ENCODE results near the gene TAF11L12. TPM values are rescaled to one million over a fixed set of nuclear protein-coding genes. Genes with fewer than 3 reads are reported as not detected.
"Not testable (repeated sequence)": the region's sequence is repeated elsewhere in the genome, so short reads cannot be mapped to it uniquely, and the experiment has no call there.

Gene TAF11L12
- total RNA-seq, result not detected
- polyA plus RNA-seq, result not detected
- 0 reads per million in 6 experiments for total RNA-seq

DNA sequence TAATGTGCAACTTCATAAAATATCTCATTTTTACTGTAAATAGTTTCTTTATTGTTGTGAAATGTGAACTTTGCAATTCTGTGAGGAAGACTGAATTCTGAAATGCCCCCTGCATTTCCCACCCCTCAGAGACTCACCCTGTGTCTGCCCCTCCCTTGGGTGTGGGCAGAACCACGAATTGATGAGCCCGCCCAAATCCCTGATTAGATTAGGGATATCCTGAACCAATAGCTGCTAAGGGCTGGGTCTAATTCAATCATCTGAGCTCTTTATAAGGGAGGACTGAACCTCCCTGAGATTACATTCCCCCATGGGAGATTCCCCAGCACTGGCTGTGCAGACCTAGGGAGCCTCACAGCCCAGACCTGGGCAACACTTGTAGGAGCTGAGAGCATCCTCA is at the start of gene TAF11L12:
Gene TAF11L12, plus strand, starts transcription at position 301 of the 400 bp plus-strand sequence.
- DNase-seq, H3K4me3 Mint-ChIP-seq, H3K4me1 Mint-ChIP-seq, ATAC-seq, H3K27me3 Mint-ChIP-seq, POLR2A ChIA-PET, H3K27ac Mint-ChIP-seq, H3K36me3 Mint-ChIP-seq: not testable (repeated sequence)
- peaks cover 0 to 17% (median 5%) of the 10 kb centered on the region in 9 donors for H3K9me3 Mint-ChIP-seq

DNA sequence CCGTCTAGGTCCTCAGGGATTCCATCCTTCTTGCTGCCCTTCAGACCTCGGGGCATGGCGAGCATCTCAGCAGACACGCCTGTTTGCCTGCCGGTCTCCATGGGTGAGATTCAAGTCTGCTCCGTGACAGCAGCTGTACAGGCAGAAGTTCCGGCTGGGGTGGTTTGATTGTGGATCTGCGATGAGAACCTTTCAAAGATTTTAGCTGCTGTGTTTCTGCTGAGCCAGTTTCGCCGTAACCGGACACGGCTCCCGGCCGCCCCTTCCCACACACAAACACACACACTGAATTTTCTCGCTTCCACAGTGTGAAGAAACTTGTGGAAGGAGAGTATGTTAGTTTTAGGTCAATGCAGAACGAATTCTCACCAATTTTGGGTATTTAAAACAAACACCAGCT is 24.5 kb upstream of the TAF11L12 start, which contains the start of gene TAF11L7:
Gene TAF11L7, minus strand, starts transcription at position 101 of the 400 bp plus-strand sequence.
- H3K4me1 Mint-ChIP-seq, H3K4me3 Mint-ChIP-seq, ATAC-seq, H3K27me3 Mint-ChIP-seq, H3K27ac Mint-ChIP-seq, DNase-seq, POLR2A ChIA-PET, H3K36me3 Mint-ChIP-seq, H3K9me3 Mint-ChIP-seq: not testable (repeated sequence)

DNA sequence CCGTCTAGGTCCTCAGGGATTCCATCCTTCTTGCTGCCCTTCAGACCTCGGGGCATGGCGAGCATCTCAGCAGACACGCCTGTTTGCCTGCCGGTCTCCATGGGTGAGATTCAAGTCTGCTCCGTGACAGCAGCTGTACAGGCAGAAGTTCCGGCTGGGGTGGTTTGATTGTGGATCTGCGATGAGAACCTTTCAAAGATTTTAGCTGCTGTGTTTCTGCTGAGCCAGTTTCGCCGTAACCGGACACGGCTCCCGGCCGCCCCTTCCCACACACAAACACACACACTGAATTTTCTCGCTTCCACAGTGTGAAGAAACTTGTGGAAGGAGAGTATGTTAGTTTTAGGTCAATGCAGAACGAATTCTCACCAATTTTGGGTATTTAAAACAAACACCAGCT is 19.3 kb upstream of the TAF11L12 start, which contains the start of gene TAF11L8:
Gene TAF11L8, minus strand, starts transcription at position 101 of the 400 bp plus-strand sequence.
- ATAC-seq, H3K4me1 Mint-ChIP-seq, H3K27me3 Mint-ChIP-seq, H3K27ac Mint-ChIP-seq, H3K36me3 Mint-ChIP-seq, H3K4me3 Mint-ChIP-seq, POLR2A ChIA-PET, DNase-seq, H3K9me3 Mint-ChIP-seq: not testable (repeated sequence)

DNA sequence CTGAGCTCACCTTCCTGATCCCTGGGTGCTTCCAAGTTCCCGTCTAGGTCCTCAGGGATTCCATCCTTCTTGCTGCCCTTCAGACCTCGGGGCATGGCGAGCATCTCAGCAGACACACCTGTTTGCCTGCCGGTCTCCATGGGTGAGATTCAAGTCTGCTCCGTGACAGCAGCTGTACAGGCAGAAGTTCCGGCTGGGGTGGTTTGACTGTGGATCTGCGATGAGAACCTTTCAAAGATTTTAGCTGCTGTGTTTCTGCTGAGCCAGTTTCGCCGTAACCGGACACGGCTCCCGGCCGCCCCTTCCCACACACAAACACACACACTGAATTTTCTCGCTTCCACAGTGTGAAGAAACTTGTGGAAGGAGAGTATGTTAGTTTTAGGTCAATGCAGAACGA is 15.9 kb upstream of the TAF11L12 start, which contains the start of gene TAF11L9:
Gene TAF11L9, minus strand, starts transcription at position 140 of the 400 bp plus-strand sequence.
- POLR2A ChIA-PET, H3K36me3 Mint-ChIP-seq, H3K27ac Mint-ChIP-seq, H3K4me3 Mint-ChIP-seq, H3K9me3 Mint-ChIP-seq, H3K27me3 Mint-ChIP-seq, DNase-seq, ATAC-seq, H3K4me1 Mint-ChIP-seq: not testable (repeated sequence)

DNA sequence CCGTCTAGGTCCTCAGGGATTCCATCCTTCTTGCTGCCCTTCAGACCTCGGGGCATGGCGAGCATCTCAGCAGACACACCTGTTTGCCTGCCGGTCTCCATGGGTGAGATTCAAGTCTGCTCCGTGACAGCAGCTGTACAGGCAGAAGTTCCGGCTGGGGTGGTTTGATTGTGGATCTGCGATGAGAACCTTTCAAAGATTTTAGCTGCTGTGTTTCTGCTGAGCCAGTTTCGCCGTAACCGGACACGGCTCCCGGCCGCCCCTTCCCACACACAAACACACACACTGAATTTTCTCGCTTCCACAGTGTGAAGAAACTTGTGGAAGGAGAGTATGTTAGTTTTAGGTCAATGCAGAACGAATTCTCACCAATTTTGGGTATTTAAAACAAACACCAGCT is 12.5 kb upstream of the TAF11L12 start, which contains the start of gene TAF11L10:
Gene TAF11L10, minus strand, starts transcription at position 101 of the 400 bp plus-strand sequence.
- H3K4me1 Mint-ChIP-seq, DNase-seq, H3K4me3 Mint-ChIP-seq, ATAC-seq, POLR2A ChIA-PET, H3K36me3 Mint-ChIP-seq, H3K9me3 Mint-ChIP-seq, H3K27me3 Mint-ChIP-seq, H3K27ac Mint-ChIP-seq: not testable (repeated sequence)

DNA sequence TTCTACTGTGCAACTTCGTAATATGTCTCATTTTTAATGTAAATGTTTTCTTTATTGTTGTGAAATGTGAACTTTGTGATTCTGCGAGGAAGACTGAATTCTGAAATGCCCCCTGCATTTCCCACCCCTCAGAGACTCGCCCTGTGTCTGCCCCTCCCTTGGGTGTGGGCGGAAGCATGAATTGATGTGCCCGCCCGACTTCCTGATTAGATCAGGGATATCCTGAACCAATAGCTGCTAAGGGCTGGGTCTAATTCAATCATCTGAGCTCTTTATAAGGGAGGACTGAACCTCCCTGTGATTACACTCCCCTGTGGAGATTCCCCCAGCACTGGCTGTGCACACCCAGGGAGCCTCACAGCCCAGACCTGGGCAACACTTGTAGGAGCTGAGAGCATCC is 6.3 kb upstream of the TAF11L12 start, which contains the start of gene TAF11L11:
Gene TAF11L11, plus strand, starts transcription at position 304 of the 400 bp plus-strand sequence.
- H3K27ac Mint-ChIP-seq, H3K27me3 Mint-ChIP-seq, H3K36me3 Mint-ChIP-seq, ATAC-seq, POLR2A ChIA-PET, H3K4me3 Mint-ChIP-seq, H3K4me1 Mint-ChIP-seq, DNase-seq: not testable (repeated sequence)
- peaks cover 0 to 18% (median 5%) of the 10 kb centered on the region in 9 donors for H3K9me3 Mint-ChIP-seq

DNA sequence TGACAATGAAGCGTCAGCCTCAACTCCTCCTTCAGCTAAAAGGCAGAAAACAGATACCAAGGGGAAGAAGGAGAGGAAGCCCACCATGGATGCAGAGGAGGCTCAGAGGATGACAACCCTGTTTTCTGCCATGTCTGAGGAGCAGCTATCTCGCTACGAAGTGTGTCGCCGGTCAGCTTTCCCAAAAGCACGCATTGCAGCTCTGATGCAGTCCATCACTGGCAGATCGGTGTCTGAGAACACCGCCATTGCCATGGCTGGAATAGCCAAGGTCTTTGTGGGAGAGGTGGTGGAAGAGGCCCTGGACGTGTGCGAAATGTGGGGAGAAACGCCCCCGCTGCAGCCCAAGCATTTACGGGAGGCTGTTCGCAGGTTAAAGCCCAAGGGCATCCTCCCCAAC is 5.2 kb upstream of the TAF11L12 start:
- Mint-ChIP-seq H3K4me3 (no peak overlapping the region), H3K9me3 (peaks cover 0 to 18% (median 5%) of the 10 kb centered on the region in 9 donors), H3K36me3 (no peaks in the 10 kb centered on the region), H3K27me3 (no peaks in the 10 kb centered on the region), H3K27ac (no peak overlapping the region), H3K4me1 (no peaks in the 10 kb centered on the region)
- POLR2A ChIA-PET, result no interaction called here
- no peak for ATAC-seq
- DNase-seq, result no peak

DNA sequence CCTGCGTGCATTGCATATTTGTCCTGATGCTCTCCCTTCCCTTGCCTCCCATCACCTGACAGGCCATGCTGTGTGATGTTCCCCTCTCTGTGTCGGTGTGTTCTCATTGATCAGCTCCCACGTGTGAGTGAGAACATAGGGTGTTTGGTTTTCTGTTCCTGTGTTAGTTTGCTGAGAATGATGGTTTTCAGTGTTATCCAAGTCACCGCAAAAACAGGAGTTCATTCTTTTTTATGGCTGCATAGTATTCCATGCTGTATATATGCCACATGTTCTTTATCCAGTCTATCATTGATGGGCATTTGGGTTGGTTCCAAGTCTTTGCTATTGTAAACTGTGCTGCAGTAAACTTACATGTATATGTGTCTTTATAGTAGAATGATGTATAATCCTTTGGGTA is 2.7 kb upstream of the TAF11L12 start:
- H3K4me3 Mint-ChIP-seq, H3K27ac Mint-ChIP-seq, POLR2A ChIA-PET, ATAC-seq, H3K27me3 Mint-ChIP-seq, H3K36me3 Mint-ChIP-seq, H3K4me1 Mint-ChIP-seq, DNase-seq: not testable (repeated sequence)
- peaks cover 0 to 18% (median 5%) of the 10 kb centered on the region in 9 donors for H3K9me3 Mint-ChIP-seq

DNA sequence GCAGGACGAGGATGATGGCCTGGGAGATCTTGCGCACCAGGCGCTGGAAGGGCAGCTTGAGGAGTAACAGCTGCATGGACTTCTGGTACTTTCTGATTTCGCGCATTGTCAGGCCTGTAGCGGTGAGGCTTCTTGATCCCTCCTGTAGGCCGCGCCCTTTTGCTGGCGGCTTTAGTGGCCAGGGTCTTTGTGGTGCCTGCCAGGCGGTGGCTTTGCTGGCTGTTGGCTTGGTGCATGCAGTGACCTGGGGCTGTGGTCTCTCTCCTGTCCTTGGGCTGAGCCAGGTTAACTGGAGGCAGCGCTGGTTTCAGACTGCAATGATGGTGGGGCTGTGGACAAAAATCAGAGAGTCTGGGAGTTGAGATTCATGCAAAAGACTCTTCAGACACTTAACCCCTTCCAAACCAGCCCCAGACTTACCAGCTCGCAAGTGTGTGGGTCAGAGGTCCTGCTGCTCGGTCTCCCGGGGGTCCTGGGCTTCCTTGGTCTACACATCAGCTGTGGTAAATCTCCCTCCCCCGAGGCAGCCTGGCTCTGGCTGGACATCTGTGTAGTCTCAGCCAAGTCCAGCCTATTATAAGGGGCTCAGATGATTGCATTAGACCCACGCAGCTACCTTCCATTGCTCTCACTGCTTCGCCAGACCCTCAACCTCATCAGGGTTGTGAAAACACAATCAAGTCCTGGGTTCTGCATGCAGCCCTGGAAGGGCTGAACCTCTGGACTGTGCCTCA is 4.8 kb downstream of the TAF11L12 start:
- no peak for ATAC-seq
- POLR2A ChIA-PET, result no interaction called here
- Mint-ChIP-seq H3K9me3 (peaks cover 0 to 16% (median 6%) of the 10 kb centered on the region in 9 donors), H3K27ac (no peak overlapping the region), H3K36me3 (no peaks in the 10 kb centered on the region), H3K4me1 (no peaks in the 10 kb centered on the region), H3K27me3 (no peaks in the 10 kb centered on the region), H3K4me3 (no peak overlapping the region)
- no peak for DNase-seq

DNA sequence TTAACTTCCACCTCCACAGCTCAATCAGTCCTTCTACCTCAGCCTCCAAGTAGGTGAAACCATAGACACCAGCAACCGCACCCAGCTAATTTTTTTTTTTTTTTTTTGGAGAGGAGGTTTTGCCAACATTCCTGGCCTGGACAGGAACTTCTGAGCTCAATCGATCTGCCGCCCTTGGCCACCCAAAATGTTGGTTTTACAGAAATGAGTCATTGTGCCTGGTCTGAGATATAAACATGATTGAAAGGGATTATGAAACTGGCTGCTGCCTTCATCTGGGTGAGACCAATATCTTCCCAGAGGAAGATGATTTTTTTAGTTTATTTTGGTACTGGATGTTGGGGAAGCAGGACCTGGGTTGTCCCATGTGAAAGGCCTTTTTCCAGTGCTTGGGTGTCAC is 9.2 kb downstream of the TAF11L12 start:
- no peak overlapping the region for H3K4me3 Mint-ChIP-seq

DNA sequence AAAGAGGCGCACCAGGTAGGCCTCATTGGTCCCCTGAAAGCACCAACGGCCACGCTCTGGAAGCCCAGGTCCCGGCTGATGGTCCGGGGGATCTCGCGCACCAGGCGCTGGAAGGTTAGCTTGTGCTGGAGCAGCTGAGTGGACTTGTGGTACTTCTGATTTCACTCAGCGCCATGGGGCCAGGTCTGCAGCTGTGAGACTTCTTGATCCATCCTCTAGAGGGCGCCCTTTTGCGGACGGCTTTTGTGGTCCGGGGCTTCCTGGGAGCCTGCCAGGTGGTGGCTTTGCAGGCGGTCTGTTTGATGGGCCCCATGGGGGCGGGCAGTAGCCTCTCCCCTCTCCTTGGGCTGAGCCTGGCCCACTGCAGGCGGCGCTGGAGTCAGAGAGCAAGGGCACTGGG is 10.4 kb downstream of the TAF11L12 start:
- POLR2A ChIA-PET, result no interaction called here
- no peak for DNase-seq
- Mint-ChIP-seq H3K27me3 (peaks cover 0 to 2% (median 0%) of the 10 kb centered on the region in 5 donors), H3K4me3 (no peak overlapping the region), H3K27ac (no peak overlapping the region), H3K9me3 (peaks cover 0 to 22% (median 8%) of the 10 kb centered on the region in 9 donors), H3K4me1 (no peaks in the 10 kb centered on the region), H3K36me3 (no peaks in the 10 kb centered on the region)
- no peak for ATAC-seq

More for the DNA sequence above, 9.2 kb downstream of the TAF11L12 start:
- no peak for DNase-seq
- ATAC-seq, result no peak
- peaks cover 0 to 22% (median 11%) of the 10 kb centered on the region in 9 donors for H3K9me3 Mint-ChIP-seq
- no peaks in the 10 kb centered on the region for H3K36me3 Mint-ChIP-seq
- no peaks in the 10 kb centered on the region for H3K4me1 Mint-ChIP-seq
- H3K27ac Mint-ChIP-seq, result no peak overlapping the region
- H3K27me3 Mint-ChIP-seq, result peaks cover 0 to 2% (median 0%) of the 10 kb centered on the region in 5 donors
- POLR2A ChIA-PET, result no interaction called here

DNA sequence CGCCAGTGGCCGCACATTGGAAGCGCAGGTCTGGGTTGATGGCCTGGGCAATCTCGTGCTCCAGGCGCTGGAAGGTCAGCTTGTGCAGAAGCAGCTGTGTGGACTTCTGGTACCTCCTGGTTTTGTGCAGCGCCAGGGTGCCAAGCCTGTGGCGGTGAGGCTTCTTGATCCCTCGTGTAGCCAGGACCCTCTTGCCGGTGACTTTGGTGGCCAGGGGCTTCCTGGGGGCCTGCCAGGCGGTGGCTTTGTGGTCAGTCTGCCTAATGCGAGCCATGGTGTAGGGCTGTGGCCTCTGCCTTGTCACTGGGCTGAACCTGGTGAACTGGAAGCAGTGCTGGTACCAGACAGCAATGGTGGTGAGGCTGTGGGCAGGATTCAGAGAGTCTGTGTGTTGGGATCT is 15.5 kb downstream of the TAF11L12 start:
- peaks cover 0 to 4% (median 0%) of the 10 kb centered on the region in 3 donors for H3K36me3 Mint-ChIP-seq
- H3K27ac Mint-ChIP-seq, result no peak overlapping the region
- ATAC-seq (no peak), DNase-seq (no peak)
- POLR2A ChIA-PET, result no interaction called here
- no peak overlapping the region for H3K4me3 Mint-ChIP-seq
- peaks cover 0 to 2% (median 0%) of the 10 kb centered on the region in 5 donors for H3K27me3 Mint-ChIP-seq
- H3K9me3 Mint-ChIP-seq, result peaks cover 0 to 18% (median 6%) of the 10 kb centered on the region in 9 donors
- H3K4me1 Mint-ChIP-seq, result no peaks in the 10 kb centered on the region

DNA sequence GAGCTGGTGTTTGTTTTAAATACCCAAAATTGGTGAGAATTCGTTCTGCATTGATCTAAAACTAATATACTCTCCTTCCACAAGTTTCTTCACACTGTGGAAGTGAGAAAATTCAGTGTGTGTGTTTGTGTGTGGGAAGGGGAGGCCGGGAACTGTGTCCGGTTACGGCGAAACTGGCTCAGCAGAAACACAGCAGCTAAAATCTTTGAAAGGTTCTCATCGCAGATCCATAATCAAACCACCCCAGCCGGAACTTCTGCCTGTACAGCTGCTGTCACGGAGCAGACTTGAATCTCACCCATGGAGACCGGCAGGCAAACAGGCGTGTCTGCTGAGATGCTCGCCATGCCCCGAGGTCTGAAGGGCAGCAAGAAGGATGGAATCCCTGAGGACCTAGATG is 21.6 kb downstream of the TAF11L12 start, which contains the start of gene TAF11L13:
Gene TAF11L13, plus strand, starts transcription at position 301 of the 400 bp plus-strand sequence.
- ATAC-seq, POLR2A ChIA-PET, H3K27me3 Mint-ChIP-seq, DNase-seq, H3K4me1 Mint-ChIP-seq, H3K36me3 Mint-ChIP-seq, H3K27ac Mint-ChIP-seq, H3K4me3 Mint-ChIP-seq: not testable (repeated sequence)
- peaks cover 0 to 10% (median 4%) of the 10 kb centered on the region in 9 donors for H3K9me3 Mint-ChIP-seq

All from naive thymus-derived CD8-positive, alpha-beta T cell (primary cell).